Smooth muscle cell (in vitro differentiated cells): ENCODE data around the gene ZNF765. TPM values are rescaled to one million over a fixed set of nuclear protein-coding genes. Genes with fewer than 3 reads are reported as not detected.
A peak's percentile ranks its signal among the peaks of the same experiment; 100 is the strongest.
"Not testable (repeated sequence)": the region's sequence is repeated elsewhere in the genome, so short reads cannot be mapped to it uniquely, and the experiment has no call there.

Experiments used
- DNase-seq: peaks from one replicate; lab custom pipeline; 2025; ENCODE audit not compliant: unreplicated experiment; lab: John Stamatoyannopoulos, UW
- H2AFZ ChIP-seq: fragments of 200-600 bp; sonication (generic); 2 replicates; pipeline ENCODE4 v1.6.0; 2016; ENCODE audit warnings: antibody characterized with exemption, low read depth, mild to moderate bottlenecking
- H3F3A ChIP-seq: fragments of 200-600 bp; sonication (generic); 2 replicates; pipeline ENCODE4 v1.6.0; 2017; ENCODE audit warnings: antibody characterized with exemption, low read depth
- H3K27ac ChIP-seq: fragments of 200-600 bp; sonication (generic); 2 replicates; pipeline ENCODE4 v1.5.1; 2016; ENCODE audit warnings: low read depth, mild to moderate bottlenecking
- H3K27me3 ChIP-seq: fragments of 200-600 bp; sonication (generic); 2 replicates; pipeline ENCODE4 v1.6.1; 2016; ENCODE audit warnings: low read depth, mild to moderate bottlenecking
- H3K36me3 ChIP-seq: fragments of 200-600 bp; sonication (generic); 2 replicates; pipeline ENCODE4 v1.5.1; 2016; ENCODE audit warnings: low read depth
- H3K4me1 ChIP-seq: fragments of 200-600 bp; sonication (generic); 2 replicates; pipeline ENCODE4 v1.5.1; 2016; ENCODE audit warnings: low read depth
- H3K4me2 ChIP-seq: fragments of 200-600 bp; sonication (generic); 2 replicates; pipeline ENCODE4 v1.6.0; 2016; ENCODE audit warnings: mild to moderate bottlenecking
- H3K4me3 ChIP-seq: fragments of 200-600 bp; sonication (generic); 2 replicates; pipeline ENCODE4 v1.5.1; 2016; ENCODE audit warnings: mild to moderate bottlenecking
- H3K79me2 ChIP-seq: fragments of 200-600 bp; sonication (generic); 2 replicates; pipeline ENCODE4 v1.6.0; 2016; ENCODE audit warnings: low read depth, mild to moderate bottlenecking
- H3K9ac ChIP-seq: fragments of 200-600 bp; sonication (generic); 2 replicates; pipeline ENCODE4 v1.6.0; 2016; ENCODE audit warnings: low read depth
- H3K9me3 ChIP-seq: fragments of 200-600 bp; sonication (generic); replicated peaks from 2 replicates; pipeline ENCODE4 v1.5.1; 2016; ENCODE audit warnings: low read depth
- H4K20me1 ChIP-seq: fragments of 200-600 bp; sonication (generic); 2 replicates; pipeline ENCODE4 v1.6.0; 2016; ENCODE audit warnings: low read depth
- WGBS: methylation state at CpG from one replicate; pipeline ENCODE4 v1.1.7; 2016; ENCODE audit warnings: low lambda C conversion rate; 5-methylcytosine and 5-hydroxymethylcytosine counted together
- polyA plus RNA-seq: library from polyadenylated mRNA; unstranded; fragments of >200 nt; fragmentation: Nextera tagmentation; extraction: Ambion mirVana; gene quantifications from 2 replicates; pipeline ENCODE4 v1.2.1, GENCODE V29; 2016
- total RNA-seq: library from RNA; depleted of rRNA; stranded (reverse); fragments of >200 nt; gene quantifications from 2 replicates; pipeline ENCODE4 v1.2.3, GENCODE V29; 2014
- TF ChIP-seq, protein P1 (sequence below): fragments of 200-600 bp; sonication (generic); IDR thresholded peaks from 2 replicates; pipeline ENCODE4 v1.5.1; 2017; ENCODE audit warnings: borderline replicate concordance, mild to moderate bottlenecking, antibody characterized with exemption; ENCODE audit not compliant: insufficient read depth, poor library complexity, severe bottlenecking

Gene ZNF765
- total and polyA plus RNA-seq, 2 experiments from 2014 or later, result 3.8 to 7.7 TPM

DNA sequence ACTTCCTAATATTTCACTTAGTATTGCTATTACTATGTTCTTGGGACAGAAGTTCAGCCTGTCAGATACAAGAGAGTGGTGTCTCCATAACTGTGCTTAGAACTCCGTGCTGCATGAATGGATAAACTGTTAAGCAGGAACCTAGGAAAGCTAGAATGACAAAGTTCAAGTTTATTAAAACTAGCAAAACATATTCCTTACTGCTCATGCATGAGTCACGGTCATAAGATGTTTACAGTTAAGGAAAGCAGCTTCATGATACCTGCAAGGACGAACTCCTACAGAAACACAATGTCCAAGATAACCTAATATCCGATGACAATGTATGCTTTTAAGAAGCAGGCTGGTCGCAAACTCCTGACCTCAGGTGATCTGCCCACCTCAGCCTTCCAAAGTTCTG lies 6.0 kb upstream of the ZNF765 start:
- no peaks in the 10 kb centered on the region for H3K27me3 ChIP-seq
- H3K9ac ChIP-seq, result no peak overlapping the region
- no peaks in the 10 kb centered on the region for H3K4me1 ChIP-seq
- no peaks in the 10 kb centered on the region for H4K20me1 ChIP-seq
- 94% methylated on average over 5 of the region's 5 CpGs for WGBS
- peaks cover under 1% of the 10 kb centered on the region for H3F3A ChIP-seq
- H3K36me3 ChIP-seq, result peaks cover 16% of the 10 kb centered on the region
- H3K4me3 ChIP-seq, result no peak overlapping the region
- no peak overlapping the region for H3K27ac ChIP-seq
- TF ChIP-seq, protein P1, sequence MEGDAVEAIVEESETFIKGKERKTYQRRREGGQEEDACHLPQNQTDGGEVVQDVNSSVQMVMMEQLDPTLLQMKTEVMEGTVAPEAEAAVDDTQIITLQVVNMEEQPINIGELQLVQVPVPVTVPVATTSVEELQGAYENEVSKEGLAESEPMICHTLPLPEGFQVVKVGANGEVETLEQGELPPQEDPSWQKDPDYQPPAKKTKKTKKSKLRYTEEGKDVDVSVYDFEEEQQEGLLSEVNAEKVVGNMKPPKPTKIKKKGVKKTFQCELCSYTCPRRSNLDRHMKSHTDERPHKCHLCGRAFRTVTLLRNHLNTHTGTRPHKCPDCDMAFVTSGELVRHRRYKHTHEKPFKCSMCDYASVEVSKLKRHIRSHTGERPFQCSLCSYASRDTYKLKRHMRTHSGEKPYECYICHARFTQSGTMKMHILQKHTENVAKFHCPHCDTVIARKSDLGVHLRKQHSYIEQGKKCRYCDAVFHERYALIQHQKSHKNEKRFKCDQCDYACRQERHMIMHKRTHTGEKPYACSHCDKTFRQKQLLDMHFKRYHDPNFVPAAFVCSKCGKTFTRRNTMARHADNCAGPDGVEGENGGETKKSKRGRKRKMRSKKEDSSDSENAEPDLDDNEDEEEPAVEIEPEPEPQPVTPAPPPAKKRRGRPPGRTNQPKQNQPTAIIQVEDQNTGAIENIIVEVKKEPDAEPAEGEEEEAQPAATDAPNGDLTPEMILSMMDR, result no peak
- DNase-seq, result no peak
- no peaks in the 10 kb centered on the region for H3K79me2 ChIP-seq
- H2AFZ ChIP-seq, result no peak overlapping the region
- no peak overlapping the region for H3K4me2 ChIP-seq
- peaks cover 9% of the 10 kb centered on the region for H3K9me3 ChIP-seq

DNA sequence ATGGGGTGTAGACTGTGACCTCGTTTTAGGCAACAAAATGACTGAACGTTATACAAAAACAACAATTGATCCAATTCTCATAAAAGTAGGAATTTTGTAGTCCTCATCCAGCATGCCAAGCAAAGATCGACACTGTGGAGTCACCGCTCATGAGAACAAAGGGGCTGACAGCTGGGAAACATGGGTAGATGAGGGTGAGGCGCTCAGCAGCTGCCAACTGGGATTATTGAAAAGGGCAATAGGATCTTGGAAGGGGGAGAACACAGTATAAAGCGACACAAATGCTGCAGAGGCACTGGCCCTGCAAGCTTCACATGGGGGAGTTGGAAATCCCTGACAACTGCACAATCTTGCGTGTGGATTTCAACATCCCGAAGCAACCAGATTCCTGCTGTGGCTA lies 5.4 kb upstream of the ZNF765 start:
- TF ChIP-seq, protein P1, result no peak
- H3K79me2 ChIP-seq, result no peaks in the 10 kb centered on the region
- no peaks in the 10 kb centered on the region for H3K27me3 ChIP-seq
- H3K4me3 ChIP-seq, result no peak overlapping the region
- no peak overlapping the region for H3K9ac ChIP-seq
- H3F3A ChIP-seq, result peaks cover 6% of the 10 kb centered on the region
- H3K9me3 ChIP-seq, result peaks cover 6% of the 10 kb centered on the region
- H3K4me2 ChIP-seq, result no peak overlapping the region
- H3K27ac ChIP-seq, result no peak overlapping the region
- WGBS, result 95% methylated on average over 8 of the region's 8 CpGs
- H2AFZ ChIP-seq, result no peak overlapping the region
- H4K20me1 ChIP-seq, result no peaks in the 10 kb centered on the region
- peaks cover 10% of the 10 kb centered on the region for H3K36me3 ChIP-seq
- peaks cover 5% of the 10 kb centered on the region for H3K4me1 ChIP-seq
- no peak for DNase-seq

DNA sequence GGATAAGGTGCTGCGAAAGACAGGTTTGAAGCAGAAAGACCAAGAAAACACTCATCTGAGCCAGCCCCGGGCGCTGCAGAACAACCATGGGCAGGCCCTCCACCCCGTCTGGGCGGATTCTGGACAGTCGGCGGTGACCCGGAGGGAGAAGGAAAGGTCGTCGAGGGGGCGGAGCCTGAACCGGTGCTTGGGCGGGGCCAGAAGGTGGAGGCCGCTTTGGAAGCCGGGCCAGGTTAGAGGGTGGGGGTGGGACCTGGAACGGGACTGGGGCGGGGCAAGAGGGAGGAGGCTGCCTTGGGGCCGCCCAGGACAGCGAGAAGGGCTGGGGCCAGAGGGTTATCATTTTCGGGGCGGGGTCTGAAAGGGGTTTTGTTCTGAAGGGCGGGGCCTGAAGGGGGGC lies 5.0 kb upstream of the ZNF765 start:
- Histone ChIP-seq H3K9me3 (peaks cover 2% of the 10 kb centered on the region), H3K36me3 (peaks cover 6% of the 10 kb centered on the region), H2AFZ (no peak overlapping the region), H3K27ac (no peak overlapping the region), H3K4me2 (no peak overlapping the region), H3F3A (peaks cover 6% of the 10 kb centered on the region), H3K27me3 (no peaks in the 10 kb centered on the region), H3K4me3 (no peak overlapping the region), H3K79me2 (no peaks in the 10 kb centered on the region), H3K9ac (no peak overlapping the region), H4K20me1 (no peaks in the 10 kb centered on the region), H3K4me1 (peaks cover 5% of the 10 kb centered on the region)
- 79% methylated on average over 20 of the region's 22 CpGs for WGBS
- no peak for DNase-seq
- TF ChIP-seq, protein P1, result no peak

DNA sequence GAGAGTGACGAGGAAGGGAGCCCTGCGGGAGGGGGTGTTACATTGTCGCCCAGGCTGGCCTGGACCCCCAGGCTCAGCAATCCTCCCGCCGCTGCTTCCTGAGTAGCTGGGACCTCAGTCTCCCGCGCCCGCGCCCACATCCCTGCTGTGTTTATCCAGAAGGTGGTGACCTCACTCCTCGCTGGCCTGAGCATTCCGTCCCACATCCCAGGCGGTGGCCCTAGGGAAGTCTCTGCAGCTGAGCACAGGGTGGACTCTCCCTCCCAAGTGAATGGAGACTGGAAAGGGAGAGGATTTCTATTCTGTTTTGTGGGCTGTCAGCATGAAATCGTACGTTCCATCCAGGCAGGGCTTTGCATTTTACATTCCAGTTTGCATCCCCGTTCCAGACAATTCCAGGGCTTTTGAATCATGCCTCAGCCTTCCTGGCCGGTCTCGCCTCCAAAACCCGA lies 401 bp upstream of the ZNF765 start:
- Histone ChIP-seq H3K4me1 (peaks cover 12% of the 10 kb centered on the region), H3K36me3 (no peaks in the 10 kb centered on the region), H3K27me3 (no peaks in the 10 kb centered on the region), H3K9ac (peak overlapping the region; percentile 25), H4K20me1 (peaks cover 6% of the 10 kb centered on the region), H2AFZ (peak overlapping the region; percentile 24), H3K9me3 (no peaks in the 10 kb centered on the region), H3K4me3 (peak overlapping the region; percentile 100), H3F3A (peaks cover 9% of the 10 kb centered on the region), H3K79me2 (peaks cover 27% of the 10 kb centered on the region), H3K4me2 (peak overlapping the region; percentile 98), H3K27ac (peak overlapping the region; percentile 81)
- 3% methylated on average over 18 of the region's 18 CpGs for WGBS
- no peak for DNase-seq
- TF ChIP-seq, protein P1, result no peak

DNA sequence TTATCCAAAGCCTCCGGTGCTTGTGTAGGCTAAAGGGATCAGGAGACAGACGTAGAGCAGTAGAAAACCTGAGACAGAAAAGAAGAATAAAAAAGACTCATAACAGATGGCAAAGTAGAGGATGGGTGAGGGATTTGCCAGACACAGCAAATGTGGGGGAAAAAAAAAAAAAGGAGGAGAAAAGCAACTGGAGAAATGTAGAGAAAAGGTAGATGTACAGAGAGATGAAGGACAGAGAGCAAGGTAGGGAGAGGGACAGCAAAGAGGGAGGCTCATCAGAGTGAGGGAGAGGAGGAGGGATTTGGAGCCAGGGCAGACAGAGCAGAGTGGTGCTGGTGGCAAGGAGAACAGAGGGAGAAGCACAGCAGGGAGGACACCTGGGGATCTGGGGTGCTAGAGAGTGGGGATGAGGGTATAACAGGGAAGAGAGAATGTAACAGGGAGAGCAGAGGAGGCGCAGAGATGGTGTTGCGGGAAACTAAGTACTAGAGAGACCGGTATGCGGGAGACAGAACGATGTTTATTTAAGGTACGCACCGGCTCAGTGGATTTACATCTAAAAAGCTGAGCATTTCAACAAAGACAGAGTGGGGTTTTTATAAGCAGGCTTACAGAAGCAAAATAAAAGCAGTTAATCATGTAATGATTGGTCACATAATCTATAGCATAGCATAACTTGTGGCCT lies 1.0 kb downstream of the ZNF765 start:
- H3K9ac ChIP-seq, result peak overlapping the region; percentile 91
- peaks cover 34% of the 10 kb centered on the region for H3K79me2 ChIP-seq
- H3K4me1 ChIP-seq, result peaks cover 12% of the 10 kb centered on the region
- H2AFZ ChIP-seq, result peak overlapping the region; percentile 97
- 9% methylated on average over 9 of the region's 9 CpGs for WGBS
- H3K9me3 ChIP-seq, H4K20me1 ChIP-seq, H3F3A ChIP-seq, H3K36me3 ChIP-seq, H3K27me3 ChIP-seq, DNase-seq: not testable (repeated sequence)
- peak overlapping the region; percentile 81 for H3K27ac ChIP-seq
- peak overlapping the region; percentile 100 for H3K4me3 ChIP-seq
- H3K4me2 ChIP-seq, result peak overlapping the region; percentile 98
